GM19035 (cell line): ENCODE results near the gene ARID3A.

Experiments
- ATAC-seq: cut with Tn5 transposase; IDR thresholded peaks from one replicate; pipeline ENCODE4 v1.9.1; 2021; ENCODE audit not compliant: unreplicated experiment

Gene ARID3A

GRCh38 chr19:960601-960938 lies 34.7 kb downstream of the ARID3A start:
- ATAC-seq, result no peak

- no peak for ATAC-seq
Measured at GRCh38 chr19:961866-962620, 36.2 kb downstream of the ARID3A start.

- ATAC-seq, result no peak
Measured at GRCh38 chr19:962683-963400, 37.0 kb downstream of the ARID3A start.

GRCh38 chr19:963486-963951 lies 37.7 kb downstream of the ARID3A start:
- no peak for ATAC-seq

- ATAC-seq, result no peak
Measured at GRCh38 chr19:964116-964520, 38.3 kb downstream of the ARID3A start.

GRCh38 chr19:964761-965694 lies 39.2 kb downstream of the ARID3A start:
- no peak for ATAC-seq

GRCh38 chr19:966485-967088 lies 40.8 kb downstream of the ARID3A start:
- no peak for ATAC-seq

GRCh38 chr19:970695-971094 lies 44.9 kb downstream of the ARID3A start:
- ATAC-seq, result no peak

- ATAC-seq, result no peak
Measured at GRCh38 chr19:971795-972194, 46.0 kb downstream of the ARID3A start.

GRCh38 chr19:972281-972680 lies 46.4 kb downstream of the ARID3A start:
- ATAC-seq, result no peak

- no peak for ATAC-seq
Measured at GRCh38 chr19:973726-974563, 48.1 kb downstream of the ARID3A start.

GRCh38 chr19:974564-975257 lies 48.9 kb downstream of the ARID3A start:
- ATAC-seq, result no peak

- no peak for ATAC-seq
Measured at GRCh38 chr19:976476-976875, 50.6 kb downstream of the ARID3A start.

GRCh38 chr19:977058-977464 lies 51.2 kb downstream of the ARID3A start:
- ATAC-seq, result no peak

GRCh38 chr19:979318-979741 lies 53.5 kb downstream of the ARID3A start:
- no peak for ATAC-seq

GRCh38 chr19:980133-980998 lies 54.5 kb downstream of the ARID3A start:
- no peak for ATAC-seq

- no peak for ATAC-seq
Measured at GRCh38 chr19:982567-983170, 56.8 kb downstream of the ARID3A start.
